HG03378 (cell line): ENCODE measurements around the gene GPR152.

Experiments used
- ATAC-seq: cut with Tn5 transposase; IDR thresholded peaks from one replicate; pipeline ENCODE4 v1.9.1; 2021; ENCODE audit warnings: mild to moderate bottlenecking, moderate library complexity; ENCODE audit not compliant: unreplicated experiment

The GPR152 gene

GRCh38 chr11:67442504-67443404, 9.8 kb downstream of the GPR152 start:
- no peak for ATAC-seq

- no peak for ATAC-seq
Observed at GRCh38 chr11:67441731-67442351, 10.7 kb downstream of the GPR152 start.

GRCh38 chr11:67441098-67441563, 11.4 kb downstream of the GPR152 start:
- ATAC-seq = no peak

- ATAC-seq = no peak
Observed at GRCh38 chr11:67440229-67441097, 12.1 kb downstream of the GPR152 start.

- ATAC-seq = no peak
Observed at GRCh38 chr11:67439321-67440228, 13.0 kb downstream of the GPR152 start.

- ATAC-seq = no peak
Observed at GRCh38 chr11:67438158-67438902, 14.2 kb downstream of the GPR152 start.

GRCh38 chr11:67437809-67438157, 14.7 kb downstream of the GPR152 start:
- ATAC-seq = no peak

- ATAC-seq = no peak
Observed at GRCh38 chr11:67437082-67437808, 15.3 kb downstream of the GPR152 start, which contains the start of gene PTPRCAP. PTPRCAP (minus strand) TSS chr11:67437682; CDS start chr11:67437619, 63 bp downstream.

- ATAC-seq = no peak
Observed at GRCh38 chr11:67436459-67437081, 16.0 kb downstream of the GPR152 start.

GRCh38 chr11:67435727-67436458, 16.6 kb downstream of the GPR152 start:
- no peak for ATAC-seq

- ATAC-seq = no peak
Observed at GRCh38 chr11:67435031-67435726, 17.4 kb downstream of the GPR152 start.

GRCh38 chr11:67434395-67434881, 18.1 kb downstream of the GPR152 start:
- no peak for ATAC-seq

GRCh38 chr11:67433536-67434394, 18.8 kb downstream of the GPR152 start:
- no peak for ATAC-seq

GRCh38 chr11:67432655-67433349, 19.7 kb downstream of the GPR152 start:
- ATAC-seq = no peak
